ENCODE measurements around the gene FRMPD2.
"Not testable (repeated sequence)": the region's sequence is repeated elsewhere in the genome, so short reads cannot be mapped to it uniquely, and the experiment has no call there.

Gene FRMPD2

DNA sequence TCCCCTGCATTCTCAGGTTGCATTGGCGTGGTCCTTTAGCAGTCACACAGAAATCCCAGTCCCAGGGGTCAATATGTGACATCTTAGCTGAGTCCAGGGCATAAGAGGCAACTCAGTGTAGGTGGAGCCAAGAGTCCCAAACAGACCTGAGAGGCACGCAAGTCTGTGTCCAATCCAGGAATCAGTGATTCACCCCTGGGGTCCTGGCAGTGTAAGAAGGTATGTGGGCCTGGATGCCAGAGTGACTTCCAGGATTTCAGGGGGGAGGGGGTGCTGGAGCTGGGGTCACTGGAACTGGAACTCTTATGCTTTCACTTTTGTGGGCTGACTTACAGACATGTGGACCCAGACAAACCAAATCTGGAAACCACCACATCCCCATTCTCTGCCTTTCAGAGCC lies 26.8 kb downstream of the FRMPD2 start:
- Histone ChIP-seq H3K4me3 (ENCODE audit: low read depth, low read length) (no peak overlapping the region), H3K4me1 (no peaks in the 10 kb centered on the region), H3K9me3 (no peaks in the 10 kb centered on the region), H3K36me3 (no peaks in the 10 kb centered on the region), H3K27me3 (no peaks in the 10 kb centered on the region)
- TF ChIP-seq, protein P1, sequence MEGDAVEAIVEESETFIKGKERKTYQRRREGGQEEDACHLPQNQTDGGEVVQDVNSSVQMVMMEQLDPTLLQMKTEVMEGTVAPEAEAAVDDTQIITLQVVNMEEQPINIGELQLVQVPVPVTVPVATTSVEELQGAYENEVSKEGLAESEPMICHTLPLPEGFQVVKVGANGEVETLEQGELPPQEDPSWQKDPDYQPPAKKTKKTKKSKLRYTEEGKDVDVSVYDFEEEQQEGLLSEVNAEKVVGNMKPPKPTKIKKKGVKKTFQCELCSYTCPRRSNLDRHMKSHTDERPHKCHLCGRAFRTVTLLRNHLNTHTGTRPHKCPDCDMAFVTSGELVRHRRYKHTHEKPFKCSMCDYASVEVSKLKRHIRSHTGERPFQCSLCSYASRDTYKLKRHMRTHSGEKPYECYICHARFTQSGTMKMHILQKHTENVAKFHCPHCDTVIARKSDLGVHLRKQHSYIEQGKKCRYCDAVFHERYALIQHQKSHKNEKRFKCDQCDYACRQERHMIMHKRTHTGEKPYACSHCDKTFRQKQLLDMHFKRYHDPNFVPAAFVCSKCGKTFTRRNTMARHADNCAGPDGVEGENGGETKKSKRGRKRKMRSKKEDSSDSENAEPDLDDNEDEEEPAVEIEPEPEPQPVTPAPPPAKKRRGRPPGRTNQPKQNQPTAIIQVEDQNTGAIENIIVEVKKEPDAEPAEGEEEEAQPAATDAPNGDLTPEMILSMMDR (IDR thresholded peaks at IDR 0.05; ENCODE audit: low read depth, low read length): no peak
- DNase-seq: no peak

DNA sequence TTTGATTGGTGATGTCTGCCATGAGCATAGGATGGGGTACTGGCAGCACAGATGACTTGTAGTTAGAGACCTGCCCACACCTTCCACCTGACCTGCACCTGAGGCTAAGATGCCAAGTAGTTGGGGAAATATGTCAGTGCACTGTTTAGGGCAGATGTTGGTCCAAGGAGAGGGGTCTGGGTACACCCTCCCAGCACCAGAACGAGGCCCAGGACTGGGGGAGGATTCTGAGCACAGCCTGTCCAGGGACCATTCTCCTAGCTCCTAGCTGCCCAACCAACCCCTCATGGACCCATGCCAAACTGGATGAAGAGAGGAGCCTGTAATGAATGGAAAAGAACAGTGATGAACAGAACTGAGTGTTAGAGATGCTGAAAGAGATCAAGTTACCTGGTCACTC lies 28.0 kb downstream of the FRMPD2 start:
- DNase-seq: no peak
- no peaks in the 10 kb centered on the region for H3K27me3 ChIP-seq
- H3K4me3 ChIP-seq (ENCODE audit: low read depth, low read length): no peak overlapping the region
- H3K36me3 ChIP-seq: no peaks in the 10 kb centered on the region
- H3K9me3 ChIP-seq: no peaks in the 10 kb centered on the region
- TF ChIP-seq, protein P1 (IDR thresholded peaks at IDR 0.05; ENCODE audit: low read depth, low read length): no peak
- H3K4me1 ChIP-seq: no peaks in the 10 kb centered on the region

DNA sequence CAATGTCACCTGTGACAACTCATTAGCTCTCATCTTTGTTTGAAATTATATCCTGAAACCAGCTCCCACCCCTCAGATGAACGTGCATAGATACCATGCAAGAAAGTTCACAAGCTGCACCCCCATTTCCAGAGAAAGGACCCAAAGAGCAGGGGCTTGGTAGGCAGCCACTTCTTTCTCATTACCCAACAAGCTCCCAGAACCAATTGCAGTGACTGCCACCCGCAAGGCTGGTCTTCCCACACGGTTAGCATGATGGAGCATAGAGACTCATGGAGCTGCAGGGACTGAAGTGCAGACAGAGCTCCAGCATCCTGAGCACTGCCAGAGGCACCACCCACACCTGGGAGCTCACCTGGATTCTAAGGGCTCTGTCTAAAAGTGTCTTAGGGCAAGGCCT lies 28.5 kb downstream of the FRMPD2 start:
- H3K4me1 ChIP-seq: no peaks in the 10 kb centered on the region
- DNase-seq: no peak
- no peak overlapping the region for H3K4me3 ChIP-seq (ENCODE audit: low read depth, low read length)
- H3K36me3 ChIP-seq: no peaks in the 10 kb centered on the region
- no peaks in the 10 kb centered on the region for H3K27me3 ChIP-seq
- TF ChIP-seq, protein P1 (IDR thresholded peaks at IDR 0.05; ENCODE audit: low read depth, low read length): no peak
- no peaks in the 10 kb centered on the region for H3K9me3 ChIP-seq

DNA sequence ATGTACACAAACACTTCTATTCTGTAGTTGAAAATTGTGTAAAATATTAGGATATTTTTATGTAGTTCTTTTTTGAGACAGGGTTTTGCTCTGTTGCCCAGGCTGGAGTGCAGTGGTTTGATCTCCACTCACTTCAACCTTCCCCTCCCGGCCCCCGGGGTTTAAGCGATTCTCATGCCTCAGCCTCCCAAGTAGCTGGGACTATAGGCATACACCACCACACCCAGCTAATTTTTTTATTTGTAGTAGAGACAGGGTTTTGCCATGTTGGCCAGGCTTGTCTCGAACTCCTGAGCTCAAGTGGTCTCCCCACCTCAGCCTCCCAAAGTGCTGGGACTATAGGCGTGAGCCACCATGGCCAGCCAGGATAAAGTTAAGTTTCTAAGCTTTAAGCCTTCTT lies 30.6 kb downstream of the FRMPD2 start:
- H3K4me3 ChIP-seq (ENCODE audit: low read depth, low read length); H3K36me3 ChIP-seq; DNase-seq; H3K9me3 ChIP-seq; H3K27me3 ChIP-seq; H3K4me1 ChIP-seq: not testable (repeated sequence)

DNA sequence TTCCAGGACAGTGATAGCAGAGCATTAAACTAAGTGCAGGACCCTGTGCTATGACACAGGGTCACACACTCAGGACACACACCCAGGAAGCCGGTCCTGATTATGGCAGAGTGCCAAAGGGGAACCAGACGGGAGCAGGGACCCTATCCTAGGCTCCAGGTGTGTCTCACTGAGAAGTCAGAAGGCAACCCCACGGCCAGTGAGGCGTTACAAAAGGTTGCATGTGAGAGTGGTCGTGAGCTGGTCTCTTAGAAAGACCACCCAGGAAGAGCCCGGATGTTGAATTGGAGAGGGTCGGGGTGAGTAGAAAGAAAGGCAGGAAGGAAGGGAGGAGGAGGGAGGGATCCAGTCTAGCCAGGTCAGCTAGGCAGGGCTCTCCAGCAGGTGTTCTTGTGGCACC lies 31.0 kb downstream of the FRMPD2 start:
- DNase-seq: no peak
- Histone ChIP-seq H3K27me3 (no peaks in the 10 kb centered on the region), H3K36me3 (no peaks in the 10 kb centered on the region), H3K4me1 (no peaks in the 10 kb centered on the region), H3K4me3 (ENCODE audit: low read depth, low read length) (no peak overlapping the region), H3K9me3 (no peaks in the 10 kb centered on the region)
- TF ChIP-seq, protein P1 (IDR thresholded peaks at IDR 0.05; ENCODE audit: low read depth, low read length): no peak

DNA sequence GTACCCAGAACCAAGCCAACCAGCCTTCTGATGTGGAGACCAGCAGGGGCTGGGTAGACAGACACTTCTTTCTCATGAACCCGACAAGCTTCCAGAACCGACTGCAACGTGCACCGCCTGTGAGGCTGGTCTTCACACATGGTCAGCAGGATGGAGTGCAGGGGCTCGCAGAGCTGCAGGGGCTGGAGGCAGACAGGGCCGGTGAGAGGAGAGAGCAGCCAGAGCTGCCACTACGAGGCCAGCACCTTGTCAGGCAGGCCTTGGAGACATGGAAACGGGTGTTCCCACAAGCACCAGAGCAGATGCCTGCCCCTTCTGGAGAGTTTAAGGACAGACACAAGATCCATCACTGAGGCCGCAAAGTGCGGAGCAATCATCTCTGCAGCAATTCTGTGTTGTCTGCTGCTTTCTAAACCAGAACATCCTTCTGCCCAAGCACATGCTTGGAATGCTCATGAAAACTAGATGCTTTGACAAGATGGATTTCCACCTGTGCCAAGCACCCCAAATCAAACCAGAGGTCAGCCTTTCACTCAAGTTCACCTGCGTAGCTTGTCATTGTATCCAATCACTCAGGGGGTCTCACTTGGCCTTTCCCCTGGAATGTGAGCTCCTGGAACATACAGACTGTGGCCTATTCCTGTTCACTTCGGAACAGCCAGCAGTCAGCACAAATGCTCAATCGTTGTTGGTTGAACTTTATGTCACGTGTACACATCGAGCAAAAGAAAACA lies 32.2 kb downstream of the FRMPD2 start:
- Histone ChIP-seq H3K4me1 (no peaks in the 10 kb centered on the region), H3K27me3 (no peaks in the 10 kb centered on the region), H3K9me3 (no peaks in the 10 kb centered on the region), H3K36me3 (no peaks in the 10 kb centered on the region), H3K4me3 (ENCODE audit: low read depth, low read length) (no peak overlapping the region)
- TF ChIP-seq, protein P1 (IDR thresholded peaks at IDR 0.05; ENCODE audit: low read depth, low read length): no peak
- DNase-seq: no peak
